PC-9 (cell line): ENCODE data around the gene CEP78. TPM values are rescaled to one million over a fixed set of nuclear protein-coding genes. Genes with fewer than 3 reads are reported as not detected.

ENCODE experiments used
- BruUV-seq: library from RNA; stranded (reverse); fragments of 400-500 nt; replicated peaks from 2 replicates; lab custom pipeline; 2021; lab: Mats Ljungman, UMichigan
- CTCF ChIA-PET: fragments of 300-600 bp; sonication (Branson Sonifier 250); formaldehyde crosslinking; loops from one replicate; lab custom pipeline; 2022; ENCODE audit warnings: antibody characterized with exemption; lab: Charles Lee
- POLR2A ChIA-PET: fragments of 300-600 bp; sonication (Branson Sonifier 250); formaldehyde crosslinking; loops from one replicate; lab custom pipeline; 2022; ENCODE audit warnings: antibody characterized with exemption; ENCODE audit not compliant: unreplicated experiment; lab: Charles Lee
- DNase-seq, 2 experiments: peaks; one replicate each; pipeline versions ENCODE4 v3.0.0 to v3.0.0-alpha.2; 2015 to 2022; ENCODE audit warnings: mixed read lengths in 1 of 2
- H2AFZ ChIP-seq: fragments of 200-600 bp; sonication (generic); 2 replicates; pipeline ENCODE4 v1.8.1; 2017; ENCODE audit warnings: antibody characterized with exemption
- H3F3A ChIP-seq: fragments of 200-600 bp; sonication (generic); 2 replicates; pipeline ENCODE4 v1.8.1; 2017; ENCODE audit warnings: antibody characterized with exemption, mild to moderate bottlenecking, low read depth; ENCODE audit not compliant: insufficient read depth
- H3K27ac ChIP-seq: fragments of 200-600 bp; sonication (generic); 2 replicates; pipeline ENCODE4 v1.6.1; 2016; ENCODE audit warnings: mixed run types
- H3K27me3 ChIP-seq: fragments of 200-600 bp; sonication (generic); 2 replicates; pipeline ENCODE4 v1.6.1; 2016; ENCODE audit warnings: low read depth, mixed run types; ENCODE audit not compliant: insufficient read depth
- H3K36me3 ChIP-seq: fragments of 200-600 bp; sonication (generic); 2 replicates; pipeline ENCODE4 v1.6.1; 2016; ENCODE audit warnings: low read depth, mixed run types
- H3K4me1 ChIP-seq: fragments of 200-600 bp; sonication (generic); replicated peaks from 2 replicates; pipeline ENCODE4 v1.6.1; 2016; ENCODE audit warnings: mixed run types; ENCODE audit not compliant: insufficient read depth
- H3K4me2 ChIP-seq: fragments of 200-600 bp; sonication (generic); 2 replicates; pipeline ENCODE4 v1.6.1; 2017; ENCODE audit warnings: mixed run types
- H3K4me3 ChIP-seq: fragments of 200-600 bp; sonication (generic); 2 replicates; pipeline ENCODE4 v1.6.1; 2016; ENCODE audit warnings: mixed run types
- H3K79me2 ChIP-seq: fragments of 200-600 bp; sonication (generic); 2 replicates; pipeline ENCODE4 v1.6.1; 2017; ENCODE audit warnings: low read depth, mixed run types
- H3K9me2 ChIP-seq: fragments of 200-600 bp; sonication (generic); 2 replicates; pipeline ENCODE4 v1.8.1; 2017; ENCODE audit warnings: mild to moderate bottlenecking; ENCODE audit not compliant: insufficient read depth
- H3K9me3 ChIP-seq: fragments of 200-600 bp; sonication (generic); 2 replicates; pipeline ENCODE4 v1.8.1; 2016; ENCODE audit warnings: low read depth; ENCODE audit not compliant: insufficient read depth
- H4K20me1 ChIP-seq: fragments of 200-600 bp; sonication (generic); 2 replicates; pipeline ENCODE4 v1.8.1; 2017; ENCODE audit not compliant: insufficient read depth
- EZH2 ChIP-seq: fragments of 200-600 bp; sonication (generic); IDR thresholded peaks from 2 replicates; pipeline ENCODE4 v1.8.0; 2017; ENCODE audit warnings: antibody characterized with exemption, low read depth
- intact Hi-C: fragments of 100-400 bp; cut with micrococcal nuclease; formaldehyde crosslinking; loops from one replicate; pipeline ENCODE4 v1.10.0; 2022; ENCODE audit not compliant: unreplicated experiment
- total RNA-seq: library from RNA; stranded (reverse); gene quantifications from 2 replicates; pipeline ENCODE4 v1.2.3, GENCODE V29; 2021
- TF ChIP-seq, protein P1 (sequence below): fragments of 200-600 bp; sonication (generic); conservative IDR thresholded peaks from 2 replicates; pipeline ENCODE4 v1.6.1; 2017; ENCODE audit warnings: mixed run types, antibody characterized with exemption, mild to moderate bottlenecking, moderate library complexity

The CEP78 gene
- total RNA-seq, 1 experiment from 2014 or later = 37.8 TPM

DNA sequence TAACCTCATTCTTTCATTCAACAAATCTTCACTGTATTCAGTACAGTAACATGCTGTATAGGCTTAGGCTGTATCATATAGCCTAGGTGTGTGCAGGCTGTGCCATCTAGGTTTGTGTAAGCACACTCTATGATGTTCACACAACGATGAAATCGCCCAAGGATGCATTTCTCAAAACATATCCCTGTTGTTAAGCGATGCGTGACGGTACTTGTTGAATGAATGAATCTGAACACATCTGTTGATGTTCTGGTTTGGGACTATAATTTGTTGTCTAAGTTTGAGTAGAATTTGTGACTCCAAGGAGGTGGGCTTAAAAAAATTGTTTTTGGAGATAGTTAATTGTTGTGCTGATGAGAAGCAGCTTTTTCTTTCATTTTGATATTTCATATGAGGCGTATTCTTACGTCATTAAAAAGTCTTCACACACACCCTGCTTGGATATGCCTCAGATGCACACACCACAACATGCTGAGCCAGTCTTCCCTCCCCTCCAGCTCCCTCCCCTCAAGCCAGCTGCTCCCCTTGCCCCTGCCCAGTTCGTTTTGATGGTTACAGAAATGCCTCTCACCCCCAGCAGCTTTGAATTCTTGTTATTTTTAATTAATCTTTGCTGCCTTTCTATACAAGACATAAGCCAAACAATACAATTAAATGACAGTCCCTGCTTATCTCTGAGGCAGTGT is 55.5 kb downstream of the CEP78 start:
- POLR2A ChIA-PET = no interaction called here
- H3K4me1 ChIP-seq = peaks cover 11% of the 10 kb centered on the region
- H3K79me2 ChIP-seq = no peaks in the 10 kb centered on the region
- H3F3A ChIP-seq = peaks cover 8% of the 10 kb centered on the region; the same call in 1 of the 2 replicates
- BruUV-seq = no TSS peak
- H2AFZ ChIP-seq = no peak overlapping the region
- TF ChIP-seq, protein P1, sequence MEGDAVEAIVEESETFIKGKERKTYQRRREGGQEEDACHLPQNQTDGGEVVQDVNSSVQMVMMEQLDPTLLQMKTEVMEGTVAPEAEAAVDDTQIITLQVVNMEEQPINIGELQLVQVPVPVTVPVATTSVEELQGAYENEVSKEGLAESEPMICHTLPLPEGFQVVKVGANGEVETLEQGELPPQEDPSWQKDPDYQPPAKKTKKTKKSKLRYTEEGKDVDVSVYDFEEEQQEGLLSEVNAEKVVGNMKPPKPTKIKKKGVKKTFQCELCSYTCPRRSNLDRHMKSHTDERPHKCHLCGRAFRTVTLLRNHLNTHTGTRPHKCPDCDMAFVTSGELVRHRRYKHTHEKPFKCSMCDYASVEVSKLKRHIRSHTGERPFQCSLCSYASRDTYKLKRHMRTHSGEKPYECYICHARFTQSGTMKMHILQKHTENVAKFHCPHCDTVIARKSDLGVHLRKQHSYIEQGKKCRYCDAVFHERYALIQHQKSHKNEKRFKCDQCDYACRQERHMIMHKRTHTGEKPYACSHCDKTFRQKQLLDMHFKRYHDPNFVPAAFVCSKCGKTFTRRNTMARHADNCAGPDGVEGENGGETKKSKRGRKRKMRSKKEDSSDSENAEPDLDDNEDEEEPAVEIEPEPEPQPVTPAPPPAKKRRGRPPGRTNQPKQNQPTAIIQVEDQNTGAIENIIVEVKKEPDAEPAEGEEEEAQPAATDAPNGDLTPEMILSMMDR = no peak
- no peaks in the 10 kb centered on the region for H3K9me2 ChIP-seq
- H3K27me3 ChIP-seq = no peaks in the 10 kb centered on the region
- no peaks in the 10 kb centered on the region for H4K20me1 ChIP-seq
- no peaks in the 10 kb centered on the region for H3K9me3 ChIP-seq
- H3K4me3 ChIP-seq = no peak overlapping the region
- H3K36me3 ChIP-seq = no peaks in the 10 kb centered on the region
- CTCF ChIA-PET = no interaction called here
- DNase-seq = no peak
- intact Hi-C loops = no loop called here
- H3K27ac ChIP-seq = no peak overlapping the region
- no peak overlapping the region for H3K4me2 ChIP-seq

DNA sequence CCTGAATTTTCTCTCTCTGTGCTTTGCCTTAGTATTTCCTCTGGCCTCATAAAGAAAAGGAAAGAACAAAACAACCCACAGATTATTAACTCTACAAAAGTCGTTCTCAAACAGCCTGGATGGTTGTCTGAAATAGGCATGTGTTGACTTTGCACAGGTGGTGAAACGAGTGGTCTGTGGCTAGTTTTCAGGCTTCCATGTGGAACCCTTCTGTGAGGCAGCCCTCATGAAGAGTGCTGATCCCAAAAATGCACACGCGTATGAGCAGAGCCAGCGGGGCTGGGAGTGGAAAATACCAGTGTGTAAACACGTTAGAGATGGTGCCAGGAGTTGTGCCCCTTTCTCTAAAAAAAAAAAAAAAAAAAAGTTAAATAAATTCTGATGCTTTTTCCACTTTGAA is 56.2 kb downstream of the CEP78 start:
- H3K36me3 ChIP-seq = no peaks in the 10 kb centered on the region
- no peak overlapping the region for H3K4me3 ChIP-seq
- H3K79me2 ChIP-seq = peaks cover under 1% of the 10 kb centered on the region; the same call in 1 of the 2 replicates
- ChIA-PET POLR2A (no interaction called here), CTCF (no interaction called here)
- no peak overlapping the region for H2AFZ ChIP-seq
- no peaks in the 10 kb centered on the region for H3K9me2 ChIP-seq
- H3K27ac ChIP-seq = no peak overlapping the region
- no peaks in the 10 kb centered on the region for H4K20me1 ChIP-seq
- TF ChIP-seq EZH2 = no peak
- TF ChIP-seq, protein P1 = no peak
- peaks cover 11% of the 10 kb centered on the region for H3K4me1 ChIP-seq
- peaks cover 10% of the 10 kb centered on the region; the same call in 1 of the 2 replicates for H3F3A ChIP-seq
- no peak for DNase-seq
- no peaks in the 10 kb centered on the region for H3K9me3 ChIP-seq
- intact Hi-C loops = no loop called here
- no peak overlapping the region for H3K4me2 ChIP-seq
- no TSS peak for BruUV-seq
- no peaks in the 10 kb centered on the region for H3K27me3 ChIP-seq

DNA sequence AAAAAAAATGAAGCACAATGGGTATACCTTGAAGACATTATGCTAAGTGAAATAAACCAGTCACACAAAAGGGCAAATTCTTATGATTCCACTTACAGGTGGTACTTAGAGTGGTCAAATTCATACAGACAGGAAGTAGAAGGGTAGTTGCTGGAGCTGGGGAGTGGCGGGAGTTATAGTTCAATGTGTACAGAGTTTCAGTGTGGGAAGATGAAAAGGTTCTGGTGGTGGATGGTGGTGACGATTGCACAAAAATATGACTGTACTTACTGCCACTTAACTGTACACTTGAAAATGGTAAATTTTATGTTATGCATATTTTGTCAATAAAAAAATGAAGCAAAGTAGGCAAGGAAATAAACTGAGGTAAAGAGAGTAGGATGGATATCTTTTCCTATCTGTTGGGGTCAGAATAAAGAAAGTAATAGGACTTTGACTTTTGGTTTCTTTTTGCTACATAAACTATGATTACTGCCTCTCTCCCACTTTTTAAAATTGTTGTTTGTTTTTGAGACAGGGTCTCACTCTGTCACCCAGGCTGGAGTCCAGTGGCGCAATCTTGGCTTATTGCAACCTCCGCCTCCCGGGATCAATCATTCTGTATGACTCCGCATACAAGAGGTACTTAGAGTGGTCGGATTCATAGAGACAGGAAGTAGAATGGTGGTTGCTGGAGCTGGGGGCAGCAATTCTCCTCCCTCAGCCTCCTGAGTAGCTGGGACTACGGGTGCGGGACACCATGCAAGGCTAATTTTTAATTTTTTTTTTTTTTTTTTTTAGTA is 57.0 kb downstream of the CEP78 start:
- ChIA-PET POLR2A (no interaction called here), CTCF (interaction anchor here (0.6 kb wide), 2 partner anchors 56 to 77 kb away, joined by 11 to 13 read pairs; no protein-coding TSS in a partner anchor)
- TF ChIP-seq, protein P1 = no peak
- no peak for TF ChIP-seq EZH2
- Histone ChIP-seq H3K4me1 (peaks cover 11% of the 10 kb centered on the region), H3K27me3 (no peaks in the 10 kb centered on the region), H3K4me3 (no peak overlapping the region), H3K9me3 (no peaks in the 10 kb centered on the region), H3F3A (peaks cover 10% of the 10 kb centered on the region; the same call in 1 of the 2 replicates), H2AFZ (no peak overlapping the region), H3K27ac (no peak overlapping the region), H3K9me2 (no peaks in the 10 kb centered on the region), H4K20me1 (no peaks in the 10 kb centered on the region), H3K79me2 (peaks cover 9% of the 10 kb centered on the region), H3K36me3 (no peaks in the 10 kb centered on the region), H3K4me2 (no peak overlapping the region)
- intact Hi-C loops = no loop called here
- DNase-seq = no peak
- BruUV-seq = no TSS peak
